Measurements from ENCODE around the gene TRIM23.
"Not testable (repeated sequence)": the region's sequence is repeated elsewhere in the genome, so short reads cannot be mapped to it uniquely, and the experiment has no call there.

Gene TRIM23

DNA sequence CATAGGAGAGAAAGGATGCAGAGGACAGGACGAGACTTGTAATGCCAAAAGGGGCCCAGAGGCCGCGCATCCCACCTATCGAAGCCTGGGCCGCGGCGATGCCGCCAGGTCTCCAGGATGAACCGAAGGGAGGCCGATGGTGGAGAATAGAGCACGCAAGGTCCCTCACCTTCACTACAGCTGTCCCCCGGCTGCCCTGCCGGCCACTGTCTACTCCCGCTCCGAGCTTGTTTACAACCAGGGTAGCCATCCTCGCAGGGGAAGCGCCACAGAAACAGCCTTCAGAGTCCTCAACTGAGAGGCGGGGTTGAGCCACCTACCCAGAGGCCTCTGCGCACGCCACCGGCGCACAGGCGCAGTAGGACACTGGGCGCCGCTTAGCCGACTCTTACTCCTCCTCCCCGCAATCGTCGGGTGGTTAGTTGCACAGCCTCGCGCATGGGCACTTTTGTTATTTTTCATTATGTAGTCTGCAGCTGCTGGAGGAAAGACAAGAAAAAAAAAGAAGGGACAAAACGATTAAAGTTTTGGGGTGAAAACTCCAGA, at the start of gene TRIM23:
Gene TRIM23, minus strand, starts transcription at position 309 of the 546 bp plus-strand sequence. Its CDS starts 59 bp downstream, at position 250.
- peak; percentile 95 for DNase-seq
- in situ Hi-C loops (cut with MboI; ENCODE audit: low pct_unique_long_range_greater_than_20kb, low sequenced_read_pairs), result no loop called here

DNA sequence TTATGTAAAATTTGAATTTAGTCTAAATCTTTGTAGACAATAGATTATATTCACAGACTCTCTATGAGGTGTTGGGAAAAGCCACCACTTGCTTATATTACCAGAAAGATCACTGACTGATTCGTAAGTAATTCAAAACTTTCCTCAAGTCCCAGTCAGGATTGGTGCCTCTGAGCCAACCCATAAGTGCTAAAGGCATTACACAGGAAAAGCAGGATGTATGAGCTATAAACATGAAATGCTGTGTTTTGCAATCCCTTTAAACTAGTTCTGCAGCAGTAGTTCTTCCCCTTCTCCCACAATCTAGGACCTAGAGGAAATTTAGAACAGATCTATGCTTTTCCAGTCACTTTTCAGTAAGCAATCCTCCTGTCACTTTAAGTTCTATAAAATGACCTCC, 48.7 kb upstream of the TRIM23 start:
- no peak for DNase-seq

DNA sequence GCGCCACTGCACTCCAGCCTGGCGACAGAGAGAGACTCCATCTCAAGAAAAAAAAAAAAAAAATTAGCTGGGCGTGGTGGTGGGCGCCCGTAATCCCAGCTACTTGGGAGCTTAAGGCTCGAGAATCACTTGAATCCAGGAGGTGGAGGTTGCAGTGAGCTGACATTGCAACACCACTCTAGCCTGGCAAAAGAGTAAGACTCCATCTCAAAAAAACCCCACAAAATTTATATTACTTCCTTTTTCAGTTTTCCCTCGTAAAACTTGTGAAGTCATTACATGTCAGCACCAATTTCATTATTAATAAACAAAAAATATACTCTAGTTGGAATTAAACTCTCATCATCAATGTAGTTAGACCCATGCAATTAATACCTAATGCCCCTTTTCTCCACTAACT, 44.6 kb upstream of the TRIM23 start:
- DNase-seq, result peak; percentile 7
- in situ Hi-C loops (cut with MboI; ENCODE audit: low pct_unique_long_range_greater_than_20kb, low sequenced_read_pairs), result no loop called here

More for the DNA sequence above, 48.7 kb upstream of the TRIM23 start:
- in situ Hi-C loops (cut with MboI; ENCODE audit: low pct_unique_long_range_greater_than_20kb, low sequenced_read_pairs), result no loop called here

DNA sequence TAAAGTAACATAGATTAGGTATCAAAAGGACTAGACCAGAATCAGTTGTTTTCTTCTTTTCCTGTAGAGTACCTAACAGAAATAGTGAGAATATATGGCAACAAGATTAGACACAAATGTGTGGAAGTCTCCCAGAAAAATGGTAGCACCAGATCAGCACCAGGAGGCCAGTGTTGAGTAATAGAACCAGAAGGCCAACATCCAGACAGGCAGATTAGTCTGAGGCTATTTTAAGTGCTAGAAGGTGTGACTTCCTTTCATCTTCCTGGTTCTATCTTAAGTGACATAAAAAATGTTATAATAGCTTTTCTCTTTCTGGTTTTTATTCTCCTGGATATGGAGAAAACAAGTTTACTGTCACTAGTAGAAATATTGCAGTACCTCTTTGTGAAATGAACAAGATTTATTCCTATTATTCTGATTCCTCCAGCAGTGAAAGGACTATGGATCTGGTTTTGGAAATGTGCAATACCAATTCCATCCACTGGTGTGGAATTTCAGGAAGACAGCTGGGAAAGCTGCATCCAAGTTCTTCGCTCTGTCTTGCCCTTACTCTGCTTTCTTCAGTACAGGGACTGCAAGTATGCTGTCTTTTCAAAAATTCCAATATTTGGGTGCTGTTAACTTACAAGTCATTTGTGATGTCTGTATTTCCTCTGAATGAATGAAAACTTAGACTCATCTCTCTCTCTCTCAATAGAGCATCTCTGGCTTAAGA, 39.8 kb upstream of the TRIM23 start:
- no peak for DNase-seq
- in situ Hi-C loops (cut with MboI; ENCODE audit: low pct_unique_long_range_greater_than_20kb, low sequenced_read_pairs), result no loop called here

DNA sequence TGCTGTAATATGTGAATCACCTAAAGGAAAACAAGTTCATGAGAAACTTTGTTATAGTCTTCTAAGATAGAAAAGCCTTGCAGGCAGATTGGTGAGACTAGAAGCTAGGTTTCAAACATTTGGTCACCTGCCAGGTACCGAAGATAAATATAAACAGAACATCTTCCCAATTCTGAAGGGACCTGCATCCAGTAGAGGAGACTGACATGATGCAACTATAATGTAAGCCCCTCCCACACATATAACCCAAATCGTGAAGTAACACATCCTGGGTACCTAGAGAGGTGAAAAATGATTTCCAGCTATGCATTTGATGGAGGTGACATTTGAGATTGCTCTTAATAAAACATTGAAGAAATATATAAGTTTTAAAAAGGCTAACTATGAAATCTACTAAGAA, 30.6 kb upstream of the TRIM23 start:
- in situ Hi-C loops (cut with MboI; ENCODE audit: low pct_unique_long_range_greater_than_20kb, low sequenced_read_pairs), result no loop called here

DNA sequence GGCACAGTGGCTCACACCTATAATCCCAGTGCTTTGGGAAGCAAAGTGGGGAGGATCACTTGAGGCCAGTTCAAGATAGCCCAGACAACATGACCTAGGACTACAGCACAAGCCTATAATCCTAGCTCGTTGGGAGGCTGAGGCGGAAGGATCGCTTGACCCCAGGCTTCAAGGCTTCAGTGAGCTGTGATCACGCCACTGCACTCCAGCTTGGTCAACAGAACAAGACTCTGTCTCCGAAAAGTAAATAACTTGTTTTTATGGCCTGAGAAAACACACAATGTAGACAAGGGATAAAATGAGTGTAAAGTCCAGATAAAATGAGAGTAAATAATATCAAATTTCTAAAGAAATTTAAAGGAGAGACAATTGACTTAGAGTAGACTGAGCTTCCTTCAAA, 27.0 kb upstream of the TRIM23 start:
- DNase-seq, result no peak
- in situ Hi-C loops (cut with MboI; ENCODE audit: low pct_unique_long_range_greater_than_20kb, low sequenced_read_pairs), result no loop called here

More for the DNA sequence above, 30.6 kb upstream of the TRIM23 start:
- DNase-seq, result no peak

DNA sequence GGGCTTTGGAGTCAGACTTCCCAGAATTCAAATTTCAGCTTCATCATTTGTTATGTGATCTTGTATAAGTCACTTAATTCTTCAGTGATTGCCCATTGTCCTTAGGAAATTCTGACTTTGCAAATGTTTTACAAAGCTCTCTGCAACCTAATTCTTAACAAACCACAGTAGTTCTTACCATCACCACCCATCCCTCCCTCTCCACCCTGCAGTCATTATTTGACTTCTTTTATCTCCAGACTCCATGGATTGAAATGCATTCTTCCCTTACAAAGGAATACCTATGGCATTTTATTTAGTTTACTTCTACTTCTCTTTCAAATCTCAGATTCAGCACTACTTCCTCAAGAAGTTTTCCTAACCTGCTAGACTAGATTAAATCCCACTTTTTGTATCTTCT, 23.8 kb upstream of the TRIM23 start:
- in situ Hi-C loops (cut with MboI; ENCODE audit: low pct_unique_long_range_greater_than_20kb, low sequenced_read_pairs), result no loop called here
- no peak for DNase-seq

DNA sequence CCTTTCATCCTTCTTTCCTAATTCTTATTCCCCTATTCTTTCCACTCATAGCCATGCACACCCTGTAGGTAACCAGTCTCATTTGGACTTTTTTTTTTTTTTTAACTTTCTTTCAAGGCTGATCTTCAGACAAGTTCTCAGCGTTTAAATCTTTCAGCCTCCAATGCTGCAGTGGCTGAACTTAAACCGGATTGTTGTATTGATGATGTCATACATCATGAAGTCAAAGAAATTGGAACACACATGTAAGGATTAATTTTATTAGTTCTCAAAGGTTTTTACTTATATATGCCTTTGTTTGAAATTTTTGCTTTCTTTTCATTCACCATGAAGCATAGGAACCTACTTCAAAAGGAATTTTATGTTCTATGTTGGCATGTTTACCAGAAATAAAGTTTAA, 22.8 kb upstream of the TRIM23 start:
- in situ Hi-C loops (cut with MboI; ENCODE audit: low pct_unique_long_range_greater_than_20kb, low sequenced_read_pairs), result no loop called here

DNA sequence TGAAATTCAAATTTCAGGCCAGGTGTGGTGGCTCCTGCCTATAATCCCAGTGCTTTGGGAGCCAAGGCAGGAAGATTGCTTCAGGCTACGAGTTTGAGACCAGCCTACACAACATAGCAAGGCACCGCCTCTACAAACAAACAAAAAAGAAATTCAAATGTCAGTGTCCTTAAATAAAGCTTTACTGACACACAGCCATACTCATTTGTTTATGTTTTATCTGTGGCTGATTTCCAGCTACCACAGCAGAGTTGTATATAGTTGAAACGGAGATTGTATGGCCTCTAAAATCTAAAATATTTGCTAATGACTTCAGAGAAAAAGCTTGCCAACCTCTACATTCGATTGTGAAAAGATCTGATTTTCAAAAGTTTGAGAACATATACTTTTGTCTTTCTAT, 16.1 kb upstream of the TRIM23 start:
- DNase-seq, result no peak
- in situ Hi-C loops (cut with MboI; ENCODE audit: low pct_unique_long_range_greater_than_20kb, low sequenced_read_pairs), result no loop called here

More for the DNA sequence above, 22.8 kb upstream of the TRIM23 start:
- DNase-seq, result no peak

DNA sequence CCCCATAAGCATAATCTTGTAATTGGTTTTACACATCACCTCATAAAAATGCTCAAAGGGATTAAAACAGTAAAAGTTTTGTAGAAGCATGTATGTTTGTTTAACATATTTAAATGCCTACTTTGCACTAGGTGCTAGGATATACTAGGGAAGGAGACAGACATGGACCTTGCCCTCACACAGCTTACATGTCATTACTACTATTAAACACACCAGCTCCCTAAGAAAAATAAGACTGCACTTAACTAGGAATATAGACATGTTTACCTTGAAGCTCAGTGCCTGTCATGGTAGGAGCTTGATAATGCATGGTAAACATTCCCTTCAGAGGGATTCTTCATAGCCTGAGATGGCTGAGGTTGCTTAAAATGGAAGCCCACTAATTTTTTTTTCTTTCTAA, 6.8 kb upstream of the TRIM23 start:
- no peak for DNase-seq
- in situ Hi-C loops (cut with MboI; ENCODE audit: low pct_unique_long_range_greater_than_20kb, low sequenced_read_pairs), result no loop called here

DNA sequence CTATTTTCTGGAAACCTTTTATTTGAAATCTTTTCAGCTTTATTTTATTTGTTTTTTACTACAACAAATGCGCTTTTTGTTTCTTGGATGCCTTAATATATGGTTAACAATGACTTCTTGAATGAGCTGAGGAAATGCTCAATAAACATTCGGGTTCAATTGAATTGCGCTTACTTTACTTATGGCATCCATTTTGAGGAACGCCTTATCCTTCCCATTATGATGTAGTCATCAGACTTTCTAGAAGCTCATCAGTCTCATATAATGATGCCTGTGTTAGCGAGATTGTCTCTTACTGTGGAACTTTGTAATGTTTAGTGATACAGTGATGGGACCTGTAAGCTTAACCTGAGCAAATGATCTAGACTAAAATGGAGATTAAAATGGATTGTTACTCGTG, 1.6 kb upstream of the TRIM23 start:
- in situ Hi-C loops (cut with MboI; ENCODE audit: low pct_unique_long_range_greater_than_20kb, low sequenced_read_pairs), result no loop called here
- DNase-seq, result no peak

DNA sequence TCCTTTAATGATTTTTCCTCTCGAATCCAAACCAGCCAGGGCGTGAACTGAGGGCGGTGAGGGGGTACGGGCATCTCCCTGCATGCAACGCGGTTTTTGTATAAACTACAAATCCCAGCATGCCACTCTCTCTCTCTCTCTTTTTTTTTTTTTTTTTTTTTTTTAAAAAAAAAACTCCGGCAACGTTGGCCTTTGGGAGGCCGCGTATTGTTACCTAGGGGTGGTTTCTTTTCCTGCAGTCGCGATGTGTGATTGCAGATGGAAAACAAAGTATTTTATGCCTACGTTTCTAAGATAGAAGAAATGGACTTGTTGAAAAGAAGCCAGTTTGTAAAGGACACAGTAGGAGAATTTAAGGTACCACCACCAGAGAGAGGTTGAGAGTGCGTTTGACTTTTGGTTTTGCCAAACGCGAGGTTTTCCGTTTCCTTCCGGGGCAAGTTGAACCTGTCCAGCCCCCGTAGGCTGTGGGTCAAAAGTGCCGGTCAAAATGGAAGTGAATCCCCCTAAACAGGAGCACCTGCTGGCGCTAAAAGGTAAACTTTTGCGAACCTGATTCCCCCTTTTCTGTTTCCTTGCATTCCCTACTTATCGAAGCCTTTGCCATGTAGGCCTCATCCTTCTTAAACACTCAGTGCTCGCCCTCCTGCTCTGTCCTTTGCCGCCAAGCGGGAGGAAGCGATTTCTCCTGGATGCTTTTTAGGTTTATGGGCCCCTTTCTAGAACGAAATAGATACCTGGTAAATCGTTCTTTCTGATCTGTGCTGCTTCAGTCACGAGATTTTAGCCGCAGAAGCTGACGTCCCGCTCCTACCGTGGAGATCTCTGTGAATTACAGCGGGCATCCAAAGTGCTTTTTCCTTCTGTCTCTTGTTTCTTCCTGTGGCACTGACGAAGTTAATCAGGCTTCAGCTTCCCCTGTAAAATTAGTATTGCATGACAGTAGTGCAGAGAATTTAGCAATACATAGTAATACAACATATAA, 730 bp upstream of the TRIM23 start, which contains the start of the genes SHLD3 and TRAPPC13:
Gene SHLD3, plus strand, starts transcription at position 457 of the 985 bp plus-strand sequence. CDS start 4,561 bp downstream, outside the sequence.
Gene TRAPPC13, plus strand, starts transcription at position 457 of the 985 bp plus-strand sequence. Its CDS starts 34 bp downstream, at position 491.
- in situ Hi-C loops (cut with MboI; ENCODE audit: low pct_unique_long_range_greater_than_20kb, low sequenced_read_pairs), result no loop called here
- peak; percentile 97 for DNase-seq

DNA sequence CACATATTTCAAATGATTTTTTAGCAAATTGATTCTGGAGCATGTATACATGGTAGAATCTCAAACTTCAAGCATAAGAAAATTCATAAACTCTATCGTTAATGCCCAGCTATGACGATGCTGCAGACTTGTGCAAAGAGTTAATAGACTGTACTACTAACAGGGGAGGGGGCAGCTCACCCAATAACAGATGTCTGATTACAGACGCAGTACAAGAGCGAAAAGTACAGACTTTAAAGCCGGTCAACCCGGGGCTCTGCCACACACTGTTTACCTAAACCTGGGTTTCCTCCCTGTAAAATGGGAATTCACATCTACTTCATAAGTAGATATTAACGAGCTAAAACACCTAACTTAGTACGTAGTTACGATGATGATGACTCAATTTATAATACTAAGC, 651 bp downstream of the TRIM23 start:
- in situ Hi-C loops (cut with MboI; ENCODE audit: low pct_unique_long_range_greater_than_20kb, low sequenced_read_pairs), result no loop called here
- DNase-seq, result no peak

DNA sequence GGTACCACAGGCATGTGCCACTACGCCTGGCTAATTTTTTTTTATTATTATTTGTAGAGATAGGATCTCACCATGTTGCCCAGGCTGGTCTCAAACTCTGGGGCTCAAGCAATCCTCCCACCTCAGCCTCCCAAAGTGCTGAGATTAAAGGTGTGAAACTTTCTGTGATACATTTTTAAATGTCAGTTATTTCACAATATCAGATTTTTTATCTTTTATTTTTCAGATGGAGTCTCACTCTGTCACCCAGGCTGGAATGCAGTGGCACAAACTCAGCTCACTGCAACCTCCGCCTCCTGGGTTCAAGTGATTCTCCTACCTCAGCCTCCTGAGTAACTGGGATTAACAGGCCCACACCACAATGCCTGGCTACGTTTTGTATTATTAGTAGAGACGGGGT, 2.2 kb downstream of the TRIM23 start:
- DNase-seq, result not testable (repeated sequence)

DNA sequence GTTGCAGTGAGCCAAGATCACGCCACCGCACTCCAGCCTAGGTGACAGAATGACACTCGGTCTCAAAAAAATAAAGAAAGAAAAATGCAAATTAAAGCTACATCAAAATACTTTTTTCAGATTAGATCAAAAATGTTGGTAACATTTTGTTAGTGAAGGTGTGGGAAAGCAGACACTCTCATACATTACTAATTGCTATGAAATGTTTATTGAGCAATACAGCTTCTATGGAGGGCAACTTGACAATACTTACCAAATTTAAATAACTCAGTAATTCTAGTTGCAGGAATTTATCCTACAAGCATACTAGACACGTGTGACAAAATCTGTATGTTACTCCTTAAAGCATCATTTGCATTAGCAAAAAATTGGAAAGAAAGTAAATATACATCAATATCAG, 4.1 kb downstream of the TRIM23 start:
- DNase-seq, result no peak
- in situ Hi-C loops (cut with MboI; ENCODE audit: low pct_unique_long_range_greater_than_20kb, low sequenced_read_pairs), result no loop called here

More for the DNA sequence above, 2.2 kb downstream of the TRIM23 start:
- in situ Hi-C loops (cut with MboI; ENCODE audit: low pct_unique_long_range_greater_than_20kb, low sequenced_read_pairs), result not testable (repeated sequence)

DNA sequence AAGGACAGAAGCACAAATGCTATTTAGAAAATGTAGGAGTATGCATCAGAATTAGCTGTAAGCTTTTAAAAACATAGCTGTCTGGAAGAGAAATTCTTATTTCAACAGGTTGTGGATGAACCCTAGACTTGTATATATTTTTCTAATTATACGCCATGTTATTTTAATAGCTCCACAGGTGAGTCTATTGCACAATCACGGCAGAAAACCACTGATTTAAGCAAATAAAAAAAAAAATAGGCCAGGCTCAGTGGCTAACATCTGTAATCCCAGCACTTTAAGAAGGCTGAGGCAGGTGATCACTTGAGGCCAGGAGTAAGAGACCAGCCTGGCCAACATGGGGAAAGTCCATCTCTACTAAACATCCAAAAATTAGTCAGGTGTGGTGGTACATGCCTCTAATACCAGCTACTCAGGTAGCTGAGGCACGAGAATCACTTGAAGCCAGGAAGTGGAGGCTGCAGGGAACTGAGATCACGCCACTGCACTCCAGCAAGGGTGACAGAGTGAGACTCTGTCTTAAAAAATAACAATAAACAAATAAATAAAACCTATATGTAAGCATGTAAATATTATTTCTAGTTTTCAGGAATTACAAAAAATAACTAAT, 11.7 kb downstream of the TRIM23 start:
- DNase-seq, result no peak
- in situ Hi-C loops (cut with MboI; ENCODE audit: low pct_unique_long_range_greater_than_20kb, low sequenced_read_pairs), result no loop called here

DNA sequence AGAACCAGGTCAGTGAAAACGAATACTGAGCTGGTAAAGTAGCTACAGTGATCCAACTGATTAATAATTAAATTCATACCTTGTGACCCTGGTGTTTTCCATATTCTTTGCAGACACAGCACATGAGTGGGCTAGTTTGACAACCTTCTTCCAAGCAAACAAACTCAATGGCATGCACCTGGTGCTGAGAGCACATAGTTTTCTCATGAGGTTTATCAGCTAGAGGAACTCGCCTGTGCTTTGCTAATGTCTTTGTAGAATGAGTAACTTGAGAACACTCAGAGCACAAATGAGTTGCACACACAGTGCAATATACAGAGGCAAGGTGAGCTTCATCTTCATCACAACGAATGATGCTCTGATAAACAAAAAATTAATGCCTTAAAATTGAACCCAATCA, 12.6 kb downstream of the TRIM23 start:
- no peak for DNase-seq
- in situ Hi-C loops (cut with MboI; ENCODE audit: low pct_unique_long_range_greater_than_20kb, low sequenced_read_pairs), result no loop called here

DNA sequence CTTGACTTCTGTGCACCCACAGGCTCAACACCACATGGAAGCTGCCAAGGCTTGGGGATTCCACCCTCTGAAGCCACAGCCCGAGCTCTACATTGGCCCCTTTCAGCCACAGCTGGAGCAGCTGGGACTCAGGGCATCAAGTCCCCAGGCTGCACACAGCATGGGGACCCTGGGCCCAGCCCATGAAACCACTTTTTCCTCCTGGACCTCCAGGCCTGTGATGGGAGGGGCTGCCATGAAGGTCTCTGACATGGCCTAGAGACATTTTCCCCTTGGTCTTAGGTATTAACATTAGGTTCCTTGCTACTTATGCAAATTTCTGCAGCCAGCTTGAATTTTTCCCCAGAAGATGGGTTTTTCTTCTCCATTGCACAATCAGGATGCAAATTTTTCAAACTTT, 22.4 kb downstream of the TRIM23 start:
- in situ Hi-C loops (cut with MboI; ENCODE audit: low pct_unique_long_range_greater_than_20kb, low sequenced_read_pairs); DNase-seq: not testable (repeated sequence)

DNA sequence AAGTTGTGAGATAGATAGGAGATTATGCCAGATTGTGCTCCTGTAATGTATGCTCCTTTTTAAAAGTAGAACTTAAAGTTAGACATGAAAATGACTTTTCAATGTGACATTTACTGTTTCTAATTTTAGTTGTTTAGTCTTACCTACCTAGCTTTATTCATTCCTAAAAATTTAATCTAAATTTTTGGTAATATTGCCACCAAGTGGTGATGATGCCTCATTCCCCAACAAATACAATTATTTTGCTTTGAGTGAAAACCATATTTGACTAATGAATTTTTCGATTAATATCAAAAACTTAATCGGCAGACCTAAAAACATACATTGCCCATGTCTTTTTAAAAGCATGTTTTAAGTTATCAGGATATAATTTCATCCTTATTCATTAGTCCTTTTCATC, 35.4 kb downstream of the TRIM23 start:
- DNase-seq, result no peak
- in situ Hi-C loops (cut with MboI; ENCODE audit: low pct_unique_long_range_greater_than_20kb, low sequenced_read_pairs), result no loop called here

Data from KBM-7 (cell line).